Kasumi-1 (cell line): ENCODE data around the gene VAMP3.

Experiments
- DNase-seq, 2 experiments: peaks; one replicate each; lab custom pipeline; 2025; lab: John Stamatoyannopoulos, UW

Gene VAMP3

GRCh38 chr1:7770997-7771822 is at the start of gene VAMP3:
Gene VAMP3 (plus strand): TSS chr1:7771296. CDS start chr1:7771384, 88 bp downstream.
- peak; percentile 70 to 71 for DNase-seq

GRCh38 chr1:7721940-7722669 is 49.0 kb upstream of the VAMP3 start:
- DNase-seq, result no peak

- DNase-seq, result no peak
Observed at GRCh38 chr1:7722670-7723012, 48.5 kb upstream of the VAMP3 start.

GRCh38 chr1:7726623-7727022 is 44.5 kb upstream of the VAMP3 start:
- peak; percentile 85 to 86 for DNase-seq

- DNase-seq, result no peak
Observed at GRCh38 chr1:7727809-7728471, 43.2 kb upstream of the VAMP3 start.

- no peak for DNase-seq
Observed at GRCh38 chr1:7729761-7730160, 41.3 kb upstream of the VAMP3 start.

- DNase-seq, result no peak
Observed at GRCh38 chr1:7732331-7732730, 38.8 kb upstream of the VAMP3 start.

GRCh38 chr1:7733276-7733675 is 37.8 kb upstream of the VAMP3 start:
- DNase-seq, result no peak

- no peak for DNase-seq
Observed at GRCh38 chr1:7738044-7738443, 33.1 kb upstream of the VAMP3 start.

- no peak for DNase-seq
Observed at GRCh38 chr1:7743346-7743745, 27.8 kb upstream of the VAMP3 start.

GRCh38 chr1:7744882-7745281 is 26.2 kb upstream of the VAMP3 start:
- no peak for DNase-seq

GRCh38 chr1:7745783-7746182 is 25.3 kb upstream of the VAMP3 start:
- no peak for DNase-seq

GRCh38 chr1:7747605-7748004 is 23.5 kb upstream of the VAMP3 start:
- DNase-seq, result no peak

- no peak for DNase-seq
Observed at GRCh38 chr1:7749126-7749525, 22.0 kb upstream of the VAMP3 start.

GRCh38 chr1:7751174-7751573 is 19.9 kb upstream of the VAMP3 start:
- DNase-seq, result no peak

- DNase-seq, result peak; percentile 67 to 71
Observed at GRCh38 chr1:7752512-7753417, 18.3 kb upstream of the VAMP3 start.

GRCh38 chr1:7753641-7754040 is 17.5 kb upstream of the VAMP3 start:
- DNase-seq, result peak in 1 of 2 experiments; percentile 32

- no peak for DNase-seq
Observed at GRCh38 chr1:7754234-7754633, 16.9 kb upstream of the VAMP3 start.

GRCh38 chr1:7755448-7755847 is 15.6 kb upstream of the VAMP3 start:
- peak; percentile 64 to 80 for DNase-seq

- no peak for DNase-seq
Observed at GRCh38 chr1:7760245-7760644, 10.9 kb upstream of the VAMP3 start.

- no peak for DNase-seq
Observed at GRCh38 chr1:7761103-7761502, 10.0 kb upstream of the VAMP3 start.

- no peak for DNase-seq
Observed at GRCh38 chr1:7767176-7767575, 3.9 kb upstream of the VAMP3 start.
